Activated CD4-positive, alpha-beta T cell treated with anti-CD3 and anti-CD28 coated beads, Interleukin-2, Interleukin-6, amounts not matched to agents 100 ng/mL and 50 ng/mL, durations not matched to agents 16 hours and 8 hours (primary cell): ENCODE results near the gene PIK3R1.

ENCODE experiments used
- DNase-seq: peaks from one replicate; pipeline ENCODE4 v3.0.0-alpha.2; 2020

Gene PIK3R1

GRCh38 chr5:68253624-68254585 lies 38.3 kb downstream of the PIK3R1 start:
- no peak for DNase-seq

- DNase-seq = no peak
These were observed 39.3 kb downstream of the PIK3R1 start for GRCh38 chr5:68254810-68255209.

- DNase-seq = peak; percentile 30
These were observed 40.0 kb downstream of the PIK3R1 start for GRCh38 chr5:68255305-68256120.

GRCh38 chr5:68257210-68257609 lies 41.7 kb downstream of the PIK3R1 start:
- no peak for DNase-seq

GRCh38 chr5:68258531-68258930 lies 43.0 kb downstream of the PIK3R1 start:
- no peak for DNase-seq

GRCh38 chr5:68259700-68260099 lies 44.1 kb downstream of the PIK3R1 start:
- DNase-seq = no peak

- peak; percentile 49 for DNase-seq
These were observed 44.9 kb downstream of the PIK3R1 start for GRCh38 chr5:68260467-68260866.

GRCh38 chr5:68261169-68261568 lies 45.6 kb downstream of the PIK3R1 start:
- DNase-seq = no peak

- DNase-seq = no peak
These were observed 46.1 kb downstream of the PIK3R1 start for GRCh38 chr5:68261569-68262065.

GRCh38 chr5:68264024-68264956 lies 48.7 kb downstream of the PIK3R1 start:
- DNase-seq = no peak

- no peak for DNase-seq
These were observed 49.8 kb downstream of the PIK3R1 start for GRCh38 chr5:68265347-68265746.

GRCh38 chr5:68265822-68266395 lies 50.4 kb downstream of the PIK3R1 start:
- DNase-seq = no peak

- DNase-seq = no peak
These were observed 50.9 kb downstream of the PIK3R1 start for GRCh38 chr5:68266457-68266856.

GRCh38 chr5:68267066-68267465 lies 51.5 kb downstream of the PIK3R1 start:
- DNase-seq = no peak

GRCh38 chr5:68268101-68268851 lies 52.7 kb downstream of the PIK3R1 start:
- DNase-seq = peak; percentile 30

- DNase-seq = no peak
These were observed 53.2 kb downstream of the PIK3R1 start for GRCh38 chr5:68268852-68269130.

GRCh38 chr5:68269820-68270219 lies 54.3 kb downstream of the PIK3R1 start:
- DNase-seq = peak; percentile 49

GRCh38 chr5:68270399-68270975 lies 54.9 kb downstream of the PIK3R1 start:
- DNase-seq = no peak

GRCh38 chr5:68271124-68271523 lies 55.6 kb downstream of the PIK3R1 start:
- DNase-seq = no peak

- no peak for DNase-seq
These were observed 56.7 kb downstream of the PIK3R1 start for GRCh38 chr5:68272289-68272688.
